Effector CD8-positive, alpha-beta T cell (primary cell): ENCODE measurements around the gene BRF1.
"Not testable (repeated sequence)": the region's sequence is repeated elsewhere in the genome, so short reads cannot be mapped to it uniquely, and the experiment has no call there.

ENCODE experiments used
- DNase-seq: peaks from one replicate; lab custom pipeline; 2025; lab: John Stamatoyannopoulos, UW

BRF1 gene

GRCh38 chr14:105332350-105332874 is 31.6 kb upstream of the BRF1 start:
- no peak for DNase-seq

GRCh38 chr14:105331575-105332349 is 31.0 kb upstream of the BRF1 start:
- no peak for DNase-seq

GRCh38 chr14:105330491-105330895 is 29.7 kb upstream of the BRF1 start:
- DNase-seq, result no peak

GRCh38 chr14:105329411-105330150 is 28.8 kb upstream of the BRF1 start:
- no peak for DNase-seq

GRCh38 chr14:105328678-105329390 is 28.0 kb upstream of the BRF1 start:
- DNase-seq, result no peak

GRCh38 chr14:105328070-105328677 is 27.4 kb upstream of the BRF1 start:
- DNase-seq, result no peak

- DNase-seq, result not testable (repeated sequence)
Observed at GRCh38 chr14:105327695-105328045, 26.9 kb upstream of the BRF1 start.

- no peak for DNase-seq
Observed at GRCh38 chr14:105326891-105327694, 26.3 kb upstream of the BRF1 start.

- DNase-seq, result no peak
Observed at GRCh38 chr14:105326568-105326867, 25.7 kb upstream of the BRF1 start.

GRCh38 chr14:105325716-105326567 is 25.1 kb upstream of the BRF1 start:
- DNase-seq, result no peak

- no peak for DNase-seq
Observed at GRCh38 chr14:105325303-105325702, 24.5 kb upstream of the BRF1 start.

GRCh38 chr14:105324871-105325270 is 24.1 kb upstream of the BRF1 start:
- no peak for DNase-seq

GRCh38 chr14:105324080-105324778 is 23.4 kb upstream of the BRF1 start:
- no peak for DNase-seq

- DNase-seq, result no peak
Observed at GRCh38 chr14:105323663-105324062, 22.9 kb upstream of the BRF1 start.

- DNase-seq, result no peak
Observed at GRCh38 chr14:105322791-105323556, 22.2 kb upstream of the BRF1 start.

- DNase-seq, result no peak
Observed at GRCh38 chr14:105317546-105317945, 16.7 kb upstream of the BRF1 start.

- DNase-seq, result no peak
Observed at GRCh38 chr14:105316968-105317510, 16.2 kb upstream of the BRF1 start.

GRCh38 chr14:105316577-105316941 is 15.8 kb upstream of the BRF1 start:
- DNase-seq, result no peak
